PFSK-1 (cell line): ENCODE data around the gene GABRB1.

Source experiments
- FOXP2 ChIP-seq: optimal IDR thresholded peaks from 2 replicates; pipeline ENCODE3; 2011; ENCODE audit warnings: borderline replicate concordance, control low read depth, inconsistent platforms; ENCODE audit not compliant: insufficient read depth; ENCODE audit errors: extremely low read length, extremely low read depth
- POLR2AphosphoS5 ChIP-seq: IDR thresholded peaks from 2 replicates; pipeline ENCODE4 v1.6.1; 2012; ENCODE audit warnings: low read depth, mild to moderate bottlenecking, control low read depth, low read length, moderate library complexity
- REST ChIP-seq, 2 experiments: IDR thresholded peaks; 2 replicates each; pipeline versions ENCODE4 v1.6.1 to v1.8.0; 2011 to 2012; ENCODE audit warnings: low read depth in 2 of 2, low read length in 2 of 2, control low read depth in 1 of 2, inconsistent platforms in 1 of 2, mild to moderate bottlenecking in 1 of 2, moderate library complexity in 1 of 2; ENCODE audit not compliant: insufficient read depth in 1 of 2
- SIN3A ChIP-seq: IDR thresholded peaks from 2 replicates; pipeline ENCODE4 v1.6.1; 2012; ENCODE audit warnings: mild to moderate bottlenecking, low read length, moderate library complexity, borderline replicate concordance; ENCODE audit not compliant: insufficient read depth
- TAF1 ChIP-seq: IDR thresholded peaks from 2 replicates; pipeline ENCODE4 v1.6.1; 2012; ENCODE audit warnings: low read length, control low read depth, borderline replicate concordance; ENCODE audit not compliant: insufficient read depth

Gene GABRB1

GRCh38 chr4:47217291-47217690 lies 185.9 kb downstream of the GABRB1 start:
- TF ChIP-seq FOXP2: no peak
- no peak for TF ChIP-seq TAF1
- no peak for TF ChIP-seq SIN3A
- no peak for TF ChIP-seq POLR2AphosphoS5
- no peak for TF ChIP-seq REST (IDR thresholded peaks at IDR 0.05; ENCODE audit: insufficient read depth in 1 of 2, low read depth in 2 of 2, low read length in 2 of 2)

- no peak for TF ChIP-seq TAF1
- TF ChIP-seq POLR2AphosphoS5: no peak
- no peak for TF ChIP-seq REST (IDR thresholded peaks at IDR 0.05; ENCODE audit: insufficient read depth in 1 of 2, low read depth in 2 of 2, low read length in 2 of 2)
- no peak for TF ChIP-seq FOXP2
- TF ChIP-seq SIN3A: no peak
Observed at GRCh38 chr4:47217884-47218283, 186.5 kb downstream of the GABRB1 start.

- TF ChIP-seq SIN3A (no peak), POLR2AphosphoS5 (no peak), REST (IDR thresholded peaks at IDR 0.05; ENCODE audit: insufficient read depth in 1 of 2, low read depth in 2 of 2, low read length in 2 of 2) (no peak), FOXP2 (no peak), TAF1 (no peak)
Observed at GRCh38 chr4:47218631-47219030, 187.3 kb downstream of the GABRB1 start.

GRCh38 chr4:47219586-47219985 lies 188.2 kb downstream of the GABRB1 start:
- no peak for TF ChIP-seq REST (IDR thresholded peaks at IDR 0.05; ENCODE audit: insufficient read depth in 1 of 2, low read depth in 2 of 2, low read length in 2 of 2)
- TF ChIP-seq TAF1: no peak
- no peak for TF ChIP-seq FOXP2
- no peak for TF ChIP-seq POLR2AphosphoS5
- TF ChIP-seq SIN3A: no peak

GRCh38 chr4:47221721-47222120 lies 190.4 kb downstream of the GABRB1 start:
- TF ChIP-seq POLR2AphosphoS5: no peak
- TF ChIP-seq SIN3A: no peak
- TF ChIP-seq TAF1: no peak
- TF ChIP-seq FOXP2: no peak
- TF ChIP-seq REST (IDR thresholded peaks at IDR 0.05; ENCODE audit: insufficient read depth in 1 of 2, low read depth in 2 of 2, low read length in 2 of 2): no peak
